Measurements from ENCODE around the gene FZR1. TPM values are rescaled to one million over a fixed set of nuclear protein-coding genes. Genes with fewer than 3 reads are reported as not detected.
A peak's percentile ranks its signal among the peaks of the same experiment; 100 is the strongest.

The FZR1 gene
- total RNA-seq, 1 donor from 2014 or later, result 25.5 TPM

GRCh38 chr19:3518659-3519058 is 12.5 kb downstream of the FZR1 start:
- no peak overlapping the region for H3K4me3 ChIP-seq (ENCODE audit: low read depth, low read length)
- DNase-seq (ENCODE audit: low read depth) (no peak), FAIRE-seq (no peak)
- TF ChIP-seq CTCF (IDR thresholded peaks at IDR 0.05; ENCODE audit: insufficient read depth, low read length, severe bottlenecking), result no peak
- H3K36me3 ChIP-seq (ENCODE audit: control insufficient read depth, insufficient read depth, low read length), result peaks cover 26% of the 10 kb centered on the region
- no peaks in the 10 kb centered on the region for H3K27me3 ChIP-seq (ENCODE audit: control insufficient read depth, insufficient read depth, low read length)

GRCh38 chr19:3519126-3519525 is 13.0 kb downstream of the FZR1 start:
- DNase-seq (ENCODE audit: low read depth) (no peak), FAIRE-seq (no peak)
- H3K4me3 ChIP-seq (ENCODE audit: low read depth, low read length), result no peak overlapping the region
- TF ChIP-seq CTCF (IDR thresholded peaks at IDR 0.05; ENCODE audit: insufficient read depth, low read length, severe bottlenecking), result no peak
- peaks cover 30% of the 10 kb centered on the region for H3K36me3 ChIP-seq (ENCODE audit: control insufficient read depth, insufficient read depth, low read length)
- H3K27me3 ChIP-seq (ENCODE audit: control insufficient read depth, insufficient read depth, low read length), result no peaks in the 10 kb centered on the region

- FAIRE-seq (peak; percentile 94), DNase-seq (ENCODE audit: low read depth) (peak; percentile 87)
- no peaks in the 10 kb centered on the region for H3K27me3 ChIP-seq (ENCODE audit: control insufficient read depth, insufficient read depth, low read length)
- TF ChIP-seq CTCF (IDR thresholded peaks at IDR 0.05; ENCODE audit: insufficient read depth, low read length, severe bottlenecking), result peak; percentile 9
- peak overlapping the region; percentile 9 for H3K4me3 ChIP-seq (ENCODE audit: low read depth, low read length)
- H3K36me3 ChIP-seq (ENCODE audit: control insufficient read depth, insufficient read depth, low read length), result peaks cover 33% of the 10 kb centered on the region
Observed at GRCh38 chr19:3520166-3521103, 14.3 kb downstream of the FZR1 start.

GRCh38 chr19:3521104-3521445 is 15.0 kb downstream of the FZR1 start:
- H3K36me3 ChIP-seq (ENCODE audit: control insufficient read depth, insufficient read depth, low read length), result peaks cover 34% of the 10 kb centered on the region
- DNase-seq (ENCODE audit: low read depth), result no peak
- peak overlapping the region; percentile 9 for H3K4me3 ChIP-seq (ENCODE audit: low read depth, low read length)
- no peak for TF ChIP-seq CTCF (IDR thresholded peaks at IDR 0.05; ENCODE audit: insufficient read depth, low read length, severe bottlenecking)
- FAIRE-seq, result no peak
- H3K27me3 ChIP-seq (ENCODE audit: control insufficient read depth, insufficient read depth, low read length), result no peaks in the 10 kb centered on the region

GRCh38 chr19:3522421-3523360 is 16.6 kb downstream of the FZR1 start:
- Histone ChIP-seq H3K4me3 (ENCODE audit: low read depth, low read length) (no peak overlapping the region), H3K36me3 (ENCODE audit: control insufficient read depth, insufficient read depth, low read length) (peaks cover 44% of the 10 kb centered on the region), H3K27me3 (ENCODE audit: control insufficient read depth, insufficient read depth, low read length) (no peaks in the 10 kb centered on the region)
- no peak for TF ChIP-seq CTCF (IDR thresholded peaks at IDR 0.05; ENCODE audit: insufficient read depth, low read length, severe bottlenecking)
- FAIRE-seq (no peak), DNase-seq (ENCODE audit: low read depth) (no peak)
